Neural progenitor cell (in vitro differentiated cells): ENCODE results near the gene MYRIP.

Experiments
- CTCF ChIP-seq: fragments of 200-600 bp; sonication (generic); IDR thresholded peaks from 2 replicates; pipeline ENCODE4 v1.5.1; 2017; ENCODE audit warnings: antibody characterized with exemption, mild to moderate bottlenecking
- EZH2 ChIP-seq: fragments of 200-600 bp; sonication (generic); IDR thresholded peaks from 2 replicates; pipeline ENCODE4 v1.6.1; 2017; ENCODE audit warnings: antibody characterized with exemption, mild to moderate bottlenecking, moderate library complexity

- TF ChIP-seq CTCF (no peak), EZH2 (no peak)
These were observed 180.3 kb downstream of the MYRIP start for GRCh38 chr3:39989746-39990145.
